NAMALWA (cell line): ENCODE data around the gene IFT43.

ENCODE experiments used
- DNase-seq: peaks from one replicate; pipeline ENCODE4 v3.0.0-alpha.2; 2015; ENCODE audit warnings: low spot score

The IFT43 gene

GRCh38 chr14:76015668-76016067 is 30.1 kb downstream of the IFT43 start:
- peak; percentile 33 for DNase-seq

DNA sequence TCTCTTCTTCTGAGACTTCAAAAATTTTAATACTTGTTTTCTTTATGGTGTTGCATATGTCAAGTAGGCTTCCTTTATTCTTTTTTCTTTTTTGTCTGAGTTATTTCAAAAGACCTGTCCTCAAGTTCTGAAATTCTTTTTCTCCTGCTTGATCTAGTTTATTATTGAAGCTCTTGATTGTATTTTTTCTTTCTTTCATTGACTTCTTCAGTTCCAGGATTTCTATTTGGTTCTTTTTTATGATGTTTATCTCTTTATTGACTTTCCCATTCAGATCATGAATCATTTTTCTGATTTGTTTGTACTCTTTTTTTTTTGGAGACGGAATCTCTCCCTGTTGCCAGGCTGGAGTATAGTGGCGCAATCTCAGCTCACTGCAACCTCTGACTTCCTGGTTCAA is 34.1 kb downstream of the IFT43 start:
- DNase-seq, result no peak

DNA sequence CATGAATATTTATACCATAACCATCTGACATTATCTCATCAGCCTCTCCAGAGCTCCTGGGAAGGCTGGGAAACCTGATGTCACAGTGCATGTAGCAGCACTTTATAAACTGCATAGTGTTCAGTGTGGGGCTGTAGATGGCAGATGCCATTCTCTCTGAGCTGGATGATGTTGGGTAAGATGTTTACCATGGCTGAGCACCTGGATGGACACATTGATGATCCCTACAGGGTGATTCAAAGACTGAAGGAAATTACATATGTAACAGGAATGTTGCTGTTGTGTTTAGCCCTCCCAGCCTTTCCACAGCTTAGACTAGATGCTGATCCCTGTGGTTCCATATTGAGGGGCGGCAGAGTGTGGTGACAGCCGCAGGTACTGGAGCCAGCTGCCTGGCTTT is 37.4 kb downstream of the IFT43 start:
- DNase-seq, result no peak

DNA sequence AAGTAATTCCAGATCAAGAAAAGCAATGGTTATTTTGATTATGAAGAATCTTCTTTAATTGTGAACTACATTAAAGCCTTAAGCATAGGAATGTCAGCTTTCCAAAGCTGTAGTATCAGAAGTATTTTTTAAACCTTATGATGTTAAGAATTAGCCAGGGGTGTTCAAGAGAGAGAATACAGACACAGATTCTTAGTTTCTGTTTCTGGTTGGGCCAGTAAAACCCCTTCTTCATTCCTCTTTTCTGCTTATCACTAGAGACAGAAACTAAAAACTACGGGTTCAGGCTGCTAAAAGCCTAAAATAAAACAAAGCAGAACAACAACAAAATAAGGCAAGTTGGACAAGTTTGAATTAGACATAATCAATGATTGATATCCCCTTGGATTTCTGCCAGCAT is 38.2 kb downstream of the IFT43 start:
- no peak for DNase-seq

DNA sequence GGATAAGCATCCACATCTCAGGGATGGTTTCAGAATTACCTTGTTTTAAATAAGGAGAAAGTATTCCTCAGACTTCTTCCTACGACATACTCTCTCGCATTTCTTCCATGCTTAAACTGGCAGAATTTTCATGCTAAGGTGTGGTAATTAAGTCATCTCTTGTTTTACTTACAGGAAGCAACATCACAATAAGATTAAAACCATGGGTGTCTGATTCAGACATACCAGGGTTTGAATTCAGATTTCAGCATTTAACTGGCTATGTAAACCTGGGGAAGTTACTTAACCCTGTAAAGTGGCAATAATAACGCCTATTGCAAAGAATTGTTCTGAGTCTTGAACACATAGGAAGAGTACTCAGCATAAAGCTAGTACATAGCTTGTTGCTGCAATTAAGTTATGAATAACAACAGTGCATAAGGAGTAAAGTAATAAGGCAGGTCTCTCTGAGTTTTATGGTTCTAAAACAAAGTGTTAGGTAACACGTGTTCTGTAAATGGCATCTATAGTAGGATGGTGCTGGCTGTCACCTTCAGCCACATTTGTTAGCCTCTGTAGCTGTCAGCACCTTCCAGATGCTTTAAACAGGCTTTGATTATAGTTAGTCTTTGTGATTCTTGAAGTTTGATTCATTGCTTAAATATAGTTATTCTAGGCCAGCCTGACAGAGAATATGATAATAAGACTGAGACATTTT is 38.8 kb downstream of the IFT43 start:
- DNase-seq, result no peak

GRCh38 chr14:76034566-76034965 is 49.0 kb downstream of the IFT43 start:
- DNase-seq, result no peak

DNA sequence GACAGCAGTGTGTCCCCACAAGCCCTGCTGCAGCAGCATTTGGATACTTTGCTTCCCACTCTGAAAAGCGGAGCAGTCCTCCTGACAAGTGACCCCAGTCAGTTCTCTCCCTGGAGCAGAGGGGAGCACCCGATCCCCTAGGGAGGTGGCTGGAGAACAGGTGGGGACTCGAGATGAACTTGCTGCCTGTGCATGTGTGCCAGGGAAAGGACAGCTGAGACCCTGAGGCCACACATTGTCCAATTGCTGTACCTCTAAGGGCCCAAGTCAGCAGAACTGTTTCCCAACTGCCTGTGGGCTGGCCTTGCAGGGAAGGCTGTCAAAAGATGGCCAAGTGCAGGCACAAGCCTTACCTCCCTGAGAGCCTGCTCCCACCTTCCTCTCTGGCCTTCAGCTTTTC is 55.1 kb downstream of the IFT43 start:
- no peak for DNase-seq

DNA sequence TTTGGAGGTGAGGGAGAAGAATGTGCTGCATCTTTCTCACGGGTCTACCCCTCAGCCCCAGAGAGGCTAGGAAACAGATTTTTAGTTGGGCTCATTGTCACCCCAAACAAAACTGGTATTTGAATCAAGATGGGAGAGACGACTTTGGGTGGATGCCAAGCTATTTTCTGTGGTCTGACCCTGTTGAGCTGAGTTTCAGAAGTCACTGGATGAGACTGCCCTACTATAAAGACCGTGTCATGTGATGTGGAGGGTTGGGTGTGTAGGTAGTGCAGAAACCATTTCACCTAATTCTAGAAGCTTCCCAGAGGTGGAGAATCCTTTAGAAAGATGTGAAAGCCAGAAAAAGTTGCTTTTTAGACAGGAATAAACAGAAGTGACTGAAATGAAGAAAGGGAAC is 60.2 kb downstream of the IFT43 start:
- DNase-seq, result no peak

- DNase-seq, result no peak
These were observed 64.7 kb downstream of the IFT43 start for GRCh38 chr14:76050250-76050649.

DNA sequence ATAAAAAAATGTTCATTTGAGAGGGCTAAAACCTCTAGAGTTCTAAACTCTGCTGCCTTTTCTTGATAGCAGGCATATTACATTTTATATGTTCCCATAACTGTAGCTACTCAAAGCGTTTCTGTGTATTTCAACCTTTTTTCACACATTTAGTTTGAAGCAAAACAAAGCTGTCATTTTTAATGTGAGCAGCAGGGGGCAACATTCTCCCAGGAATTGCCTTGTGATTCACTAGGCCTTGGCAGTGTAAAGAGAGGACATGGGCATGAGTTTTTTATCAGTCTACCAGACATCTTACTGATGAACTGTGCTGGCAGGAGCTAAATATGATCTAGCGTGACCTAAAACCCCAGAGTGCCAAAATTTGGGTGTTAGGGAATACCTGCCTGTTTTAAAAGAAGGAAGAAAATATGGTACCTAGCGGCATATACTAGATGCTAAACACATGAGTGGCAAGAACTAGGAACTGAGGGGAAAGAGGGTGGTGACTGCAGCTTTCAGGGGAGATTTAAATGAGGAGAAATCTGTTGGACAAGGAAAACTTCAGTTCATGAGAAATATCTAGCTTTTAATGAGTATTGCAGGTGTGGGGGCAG is 65.3 kb downstream of the IFT43 start:
- DNase-seq, result peak; percentile 76

GRCh38 chr14:76051717-76052465 is 66.3 kb downstream of the IFT43 start:
- no peak for DNase-seq

- no peak for DNase-seq
These were observed 68.2 kb downstream of the IFT43 start for GRCh38 chr14:76053572-76054355.

GRCh38 chr14:76055330-76055729 is 69.8 kb downstream of the IFT43 start:
- DNase-seq, result no peak

DNA sequence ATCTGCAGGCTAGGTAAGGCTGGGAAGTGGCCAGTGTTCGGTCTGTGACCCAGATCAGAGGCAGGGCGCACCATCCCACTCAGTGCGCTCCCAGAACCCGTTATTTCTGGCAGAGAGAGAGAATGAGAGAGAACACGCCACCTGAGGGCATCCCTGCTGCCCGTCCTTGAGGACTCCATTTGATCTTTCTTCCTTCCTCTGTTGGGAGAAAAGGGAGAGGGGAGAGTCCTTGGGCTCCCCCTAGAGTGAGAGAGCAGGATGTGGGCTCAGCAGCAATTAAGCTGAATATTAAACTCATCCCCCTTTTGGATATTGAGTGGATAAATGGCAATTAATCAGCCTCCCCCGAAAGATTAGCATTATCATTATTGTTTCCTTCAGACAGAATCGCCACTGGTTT is 70.6 kb downstream of the IFT43 start:
- peak; percentile 37 for DNase-seq

- DNase-seq, result no peak
These were observed 72.4 kb downstream of the IFT43 start for GRCh38 chr14:76057914-76058313.

- DNase-seq, result no peak
These were observed 77.8 kb downstream of the IFT43 start for GRCh38 chr14:76063327-76063726.

GRCh38 chr14:76065519-76065918 is 80.0 kb downstream of the IFT43 start:
- no peak for DNase-seq

GRCh38 chr14:76067536-76067935 is 82.0 kb downstream of the IFT43 start:
- no peak for DNase-seq

GRCh38 chr14:76073717-76074116 is 88.2 kb downstream of the IFT43 start:
- DNase-seq, result no peak

GRCh38 chr14:76077340-76077739 is 91.8 kb downstream of the IFT43 start:
- DNase-seq, result no peak

- no peak for DNase-seq
These were observed 92.9 kb downstream of the IFT43 start for GRCh38 chr14:76078501-76078900.

DNA sequence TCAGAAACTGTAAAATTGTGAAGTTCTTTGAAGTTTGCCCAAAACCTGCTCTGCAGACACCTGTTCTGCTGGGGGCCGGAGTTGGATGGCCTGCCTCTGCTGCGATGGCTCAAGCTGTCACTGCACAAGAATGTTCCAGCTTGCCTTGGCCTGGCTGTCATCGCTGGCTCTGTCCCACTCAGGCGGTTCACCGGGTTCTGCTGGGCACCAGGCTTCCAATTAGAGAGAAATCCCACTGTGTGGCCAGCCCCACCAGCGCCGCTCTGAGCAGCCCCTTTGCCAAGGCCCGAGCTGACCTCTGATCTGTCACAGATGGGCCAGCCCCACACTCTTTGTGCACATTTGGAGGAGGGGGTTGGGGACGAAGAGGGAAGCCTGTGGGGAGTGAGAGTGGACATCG is 94.5 kb downstream of the IFT43 start:
- no peak for DNase-seq

DNA sequence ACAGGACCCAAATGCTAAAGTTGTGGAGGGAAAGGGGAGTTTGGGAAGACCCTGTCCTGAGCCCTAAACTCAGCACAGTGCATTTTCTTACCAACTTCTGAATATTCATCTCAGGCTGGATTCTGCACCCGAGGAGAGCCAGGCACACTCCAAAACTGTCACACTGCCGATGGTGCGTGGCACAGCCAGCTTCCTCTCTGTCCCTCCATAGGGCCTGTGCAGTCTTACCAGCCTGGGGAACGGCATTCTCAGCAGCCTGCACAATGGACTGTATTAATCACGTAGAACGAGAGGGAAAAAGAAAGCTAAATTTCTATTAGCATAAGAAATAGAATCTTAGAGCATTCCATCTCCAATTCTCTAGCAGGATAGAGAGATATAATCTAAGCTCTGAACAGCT is 94.9 kb downstream of the IFT43 start:
- no peak for DNase-seq
